Ishikawa (cell line): ENCODE measurements around the gene SCRG1.

ENCODE experiments used
- CEBPB ChIP-seq: IDR thresholded peaks from 2 replicates; pipeline ENCODE4 v1.6.1; 2012
- FOXM1 ChIP-seq: IDR thresholded peaks from 2 replicates; pipeline ENCODE4 v1.6.1; 2012; ENCODE audit warnings: low read depth, borderline replicate concordance
- MAX ChIP-seq: IDR thresholded peaks from 2 replicates; pipeline ENCODE4 v1.6.1; 2012
- RAD21 ChIP-seq: IDR thresholded peaks from 2 replicates; pipeline ENCODE4 v1.6.1; 2012; ENCODE audit warnings: low read depth
- REST ChIP-seq: IDR thresholded peaks from 2 replicates; pipeline ENCODE4 v1.6.1; 2012; ENCODE audit warnings: low read depth, mild to moderate bottlenecking
- TAF1 ChIP-seq: IDR thresholded peaks from 2 replicates; pipeline ENCODE4 v1.6.1; 2012; ENCODE audit warnings: low read depth, mild to moderate bottlenecking
- TCF12 ChIP-seq: IDR thresholded peaks from 2 replicates; pipeline ENCODE4 v1.6.1; 2012; ENCODE audit warnings: low read depth
- YY1 ChIP-seq: IDR thresholded peaks from 2 replicates; pipeline ENCODE4 v1.6.1; 2012; ENCODE audit warnings: low read depth

- TF ChIP-seq CEBPB: no peak
- no peak for TF ChIP-seq MAX
- TF ChIP-seq RAD21: no peak
- no peak for TF ChIP-seq REST
- no peak for TF ChIP-seq TAF1
- TF ChIP-seq TCF12: no peak
- no peak for TF ChIP-seq FOXM1
- TF ChIP-seq YY1: no peak
Measured at GRCh38 chr4:173386751-173387150, 12.2 kb downstream of the SCRG1 start.
